Activated CD4-positive, alpha-beta memory T cell treated with anti-CD3 and anti-CD28 coated beads, Interleukin-2, amount 10 ng/mL, durations not matched to agents 7 days and 5 days (primary cell): ENCODE data around the gene MRGPRE. TPM values are rescaled to one million over a fixed set of nuclear protein-coding genes. Genes with fewer than 3 reads are reported as not detected.

ENCODE experiments used
- CTCF ChIA-PET: fragments of 350-600 bp; sonication (Branson Sonifier 250); formaldehyde crosslinking; loops from one replicate; lab custom pipeline; 2021; ENCODE audit warnings: antibody characterized with exemption, inconsistent platforms; lab: Charles Lee
- POLR2A ChIA-PET: fragments of 350-600 bp; sonication (Branson Sonifier 250); formaldehyde crosslinking; loops from one replicate; lab custom pipeline; 2021; ENCODE audit warnings: antibody characterized with exemption; lab: Charles Lee
- DNase-seq: peaks from one replicate; pipeline ENCODE4 v3.0.0-alpha.2; 2020
- H3K27ac Mint-ChIP-seq: one replicate; pipeline ENCODE4 v1.8.0; 2021; ENCODE audit warnings: mild to moderate bottlenecking, mixed read lengths
- H3K27me3 Mint-ChIP-seq: one replicate; pipeline ENCODE4 v1.8.0; 2021; ENCODE audit warnings: mixed read lengths
- H3K36me3 Mint-ChIP-seq: one replicate; pipeline ENCODE4 v1.8.0; 2021; ENCODE audit warnings: low read depth, mixed read lengths
- H3K4me1 Mint-ChIP-seq: one replicate; pipeline ENCODE4 v1.8.0; 2021; ENCODE audit warnings: mixed read lengths
- H3K4me3 Mint-ChIP-seq: one replicate; pipeline ENCODE4 v1.8.0; 2021; ENCODE audit warnings: mild to moderate bottlenecking, mixed read lengths
- H3K9me3 Mint-ChIP-seq: one replicate; pipeline ENCODE4 v1.8.0; 2021; ENCODE audit warnings: mixed read lengths
- total RNA-seq, 2 experiments: library from RNA; stranded (reverse); gene quantifications; one replicate each; pipeline ENCODE4 v1.2.3, GENCODE V29; 2021

Gene MRGPRE
- total RNA-seq, 2 experiments from 2014 or later: not detected

GRCh38 chr11:3223932-3224381, 8.3 kb downstream of the MRGPRE start:
- ChIA-PET POLR2A (no interaction called here), CTCF (interaction anchor here (0.7 to 1.5 kb wide), 2 partner anchors 14 to 132 kb away, joined by 3 read pairs; no protein-coding TSS in a partner anchor)
- Mint-ChIP-seq H3K36me3 (no peaks in the 10 kb centered on the region), H3K27me3 (peaks cover 2% of the 10 kb centered on the region), H3K9me3 (no peaks in the 10 kb centered on the region), H3K27ac (no peak overlapping the region), H3K4me1 (peaks cover 2% of the 10 kb centered on the region), H3K4me3 (no peak overlapping the region)
- DNase-seq: peak; percentile 9

- Mint-ChIP-seq H3K27ac (no peak overlapping the region), H3K9me3 (no peaks in the 10 kb centered on the region), H3K4me3 (no peak overlapping the region), H3K4me1 (peaks cover 2% of the 10 kb centered on the region), H3K36me3 (no peaks in the 10 kb centered on the region), H3K27me3 (peaks cover 2% of the 10 kb centered on the region)
- peak; percentile 15 for DNase-seq
- ChIA-PET POLR2A (no interaction called here), CTCF (interaction anchor here (0.7 to 1.5 kb wide), 2 partner anchors 13 to 131 kb away, joined by 3 read pairs; no protein-coding TSS in a partner anchor)
Measured at GRCh38 chr11:3222941-3223915, 9.0 kb downstream of the MRGPRE start.

- H3K9me3 Mint-ChIP-seq: no peaks in the 10 kb centered on the region
- peaks cover 2% of the 10 kb centered on the region for H3K4me1 Mint-ChIP-seq
- POLR2A ChIA-PET: no interaction called here
- DNase-seq: peak; percentile 15
- H3K27me3 Mint-ChIP-seq: peaks cover 2% of the 10 kb centered on the region
- CTCF ChIA-PET: no interaction called here
- no peaks in the 10 kb centered on the region for H3K36me3 Mint-ChIP-seq
- no peak overlapping the region for H3K4me3 Mint-ChIP-seq
- H3K27ac Mint-ChIP-seq: no peak overlapping the region
Measured at GRCh38 chr11:3222003-3222855, 10.0 kb downstream of the MRGPRE start.

GRCh38 chr11:3221408-3222002, 10.7 kb downstream of the MRGPRE start:
- Mint-ChIP-seq H3K4me1 (peaks cover 7% of the 10 kb centered on the region), H3K27ac (no peak overlapping the region), H3K9me3 (no peaks in the 10 kb centered on the region), H3K27me3 (peaks cover 2% of the 10 kb centered on the region), H3K36me3 (no peaks in the 10 kb centered on the region), H3K4me3 (no peak overlapping the region)
- ChIA-PET CTCF (no interaction called here), POLR2A (no interaction called here)
- DNase-seq: peak; percentile 12

GRCh38 chr11:3220521-3221407, 11.5 kb downstream of the MRGPRE start:
- CTCF ChIA-PET: no interaction called here
- H3K4me3 Mint-ChIP-seq: no peak overlapping the region
- peak; percentile 15 for DNase-seq

GRCh38 chr11:3220101-3220500, 12.1 kb downstream of the MRGPRE start:
- Mint-ChIP-seq H3K4me3 (no peak overlapping the region), H3K4me1 (peaks cover 7% of the 10 kb centered on the region), H3K9me3 (no peaks in the 10 kb centered on the region), H3K36me3 (no peaks in the 10 kb centered on the region), H3K27me3 (peaks cover 4% of the 10 kb centered on the region), H3K27ac (no peak overlapping the region)
- POLR2A ChIA-PET: no interaction called here
- CTCF ChIA-PET: no interaction called here
- DNase-seq: peak; percentile 6

More at GRCh38 chr11:3220521-3221407, 11.5 kb downstream of the MRGPRE start:
- Mint-ChIP-seq H3K4me1 (peaks cover 7% of the 10 kb centered on the region), H3K27ac (no peak overlapping the region), H3K27me3 (peaks cover 4% of the 10 kb centered on the region), H3K9me3 (no peaks in the 10 kb centered on the region), H3K36me3 (no peaks in the 10 kb centered on the region)
- POLR2A ChIA-PET: no interaction called here

GRCh38 chr11:3219281-3219892, 12.8 kb downstream of the MRGPRE start:
- H3K9me3 Mint-ChIP-seq: no peaks in the 10 kb centered on the region
- CTCF ChIA-PET: no interaction called here
- peaks cover 4% of the 10 kb centered on the region for H3K27me3 Mint-ChIP-seq

GRCh38 chr11:3218483-3219280, 13.5 kb downstream of the MRGPRE start, which contains the start of gene MRGPRG:
Gene MRGPRG, minus strand, starts transcription at chr11:3218813. Its CDS starts 0 bp downstream, at chr11:3218813.
- Mint-ChIP-seq H3K27ac (no peak within 1 kb of the TSS), H3K9me3 (no peaks in the 10 kb centered on the region), H3K27me3 (peaks cover 4% of the 10 kb centered on the region), H3K36me3 (no peaks in the 10 kb centered on the region), H3K4me1 (peaks cover 7% of the 10 kb centered on the region), H3K4me3 (no peak within 1 kb of the TSS)
- POLR2A ChIA-PET: no interaction called here
- DNase-seq: no peak
- CTCF ChIA-PET: no interaction called here

More at GRCh38 chr11:3219281-3219892, 12.8 kb downstream of the MRGPRE start:
- Mint-ChIP-seq H3K36me3 (no peaks in the 10 kb centered on the region), H3K4me3 (no peak overlapping the region), H3K4me1 (peaks cover 7% of the 10 kb centered on the region), H3K27ac (no peak overlapping the region)
- DNase-seq: no peak
- POLR2A ChIA-PET: no interaction called here

- no peak for DNase-seq
- ChIA-PET CTCF (no interaction called here), POLR2A (no interaction called here)
- Mint-ChIP-seq H3K27me3 (peaks cover 2% of the 10 kb centered on the region), H3K4me1 (peaks cover 7% of the 10 kb centered on the region), H3K4me3 (no peak overlapping the region), H3K36me3 (no peaks in the 10 kb centered on the region), H3K27ac (no peak overlapping the region), H3K9me3 (no peaks in the 10 kb centered on the region)
Measured at GRCh38 chr11:3217818-3218482, 14.3 kb downstream of the MRGPRE start.

- no peak for DNase-seq
Measured at GRCh38 chr11:3216027-3216525, 16.1 kb downstream of the MRGPRE start.

More at GRCh38 chr11:3216027-3216525, 16.1 kb downstream of the MRGPRE start:
- Mint-ChIP-seq H3K27me3 (peaks cover 10% of the 10 kb centered on the region), H3K36me3 (no peaks in the 10 kb centered on the region), H3K4me1 (peaks cover 5% of the 10 kb centered on the region), H3K4me3 (no peak overlapping the region), H3K9me3 (no peaks in the 10 kb centered on the region), H3K27ac (no peak overlapping the region)
- POLR2A ChIA-PET: no interaction called here
- CTCF ChIA-PET: no interaction called here
